HCT116 (cell line): ENCODE data around the gene RILPL1. TPM values are rescaled to one million over a fixed set of nuclear protein-coding genes. Genes with fewer than 3 reads are reported as not detected.

Experiments used
- ATAC-seq: fragments of 200-7000 bp; cut with Tn5 transposase; 2 replicates; pipeline ENCODE4 v1.9.1; 2020; ENCODE audit warnings: mild to moderate bottlenecking, moderate library complexity
- BruUV-seq: library from RNA; stranded (reverse); fragments of 400-500 nt; replicated peaks from 2 replicates; lab custom pipeline; 2021; lab: Mats Ljungman, UMichigan
- CTCF ChIA-PET: fragments of 300-600 bp; sonication (Branson Sonifier 250); formaldehyde crosslinking; loops from one replicate; lab custom pipeline; 2021; ENCODE audit warnings: antibody characterized with exemption; lab: Charles Lee
- POLR2A ChIA-PET: fragments of 300-600, 350-600 bp; sonication (Branson Sonifier 250); formaldehyde crosslinking; loops from one replicate; lab custom pipeline; 2021; ENCODE audit warnings: antibody characterized with exemption; lab: Charles Lee
- RAD21 ChIA-PET, 2 experiments: fragments of 300-600 bp; sonication (Branson Sonifier 250); formaldehyde crosslinking; loops; one replicate each; lab custom pipeline; 2023; ENCODE audit warnings: low total read pairs in 2 of 2; ENCODE audit not compliant: uncharacterized antibody in 2 of 2, unreplicated experiment in 2 of 2, low non-redundant PET in 1 of 2; lab: Charles Lee
- DNase-seq: peaks from one replicate; pipeline ENCODE4 v3.0.0-alpha.2; 2010; ENCODE audit warnings: low read depth, low spot score
- H2AFZ ChIP-seq: fragments of 200-600 bp; shearing (Covaris generic), sonication (generic); 2 replicates; pipeline ENCODE4 v1.6.1; 2017; ENCODE audit warnings: low read depth, mixed run types, mixed read lengths, antibody characterized with exemption, low read length; ENCODE audit not compliant: poor library complexity, severe bottlenecking
- H3K27ac ChIP-seq: 2 replicates; pipeline ENCODE4 v1.5.1; 2012; ENCODE audit warnings: low read depth, low read length
- H3K27me3 ChIP-seq: fragments of 200-600 bp; sonication (generic); 2 replicates; pipeline ENCODE4 v1.6.1; 2016; ENCODE audit warnings: mixed run types, low read length, mixed read lengths; ENCODE audit not compliant: insufficient read depth
- H3K36me3 ChIP-seq, 2 experiments: fragments of 200-500 bp in 1 of 2; fragments of 200-600 bp in 1 of 2; sonication (Bioruptor generic) in 1 of 2; sonication (generic) in 1 of 2; 2 replicates each; pipeline versions ENCODE4 v1.5.1 to v1.6.1; 2014 to 2016; ENCODE audit warnings: low read length in 2 of 2, inconsistent platforms in 1 of 2, mixed read lengths in 1 of 2, mixed run types in 1 of 2; ENCODE audit not compliant: insufficient read depth in 2 of 2, control insufficient read depth in 1 of 2
- H3K4me1 ChIP-seq, 2 experiments: fragments of 200-600 bp in 1 of 2; sonication (generic) in 1 of 2; 2 replicates each; pipeline versions ENCODE4 v1.5.1 to v1.6.1; 2012 to 2017; ENCODE audit warnings: low read length in 2 of 2, inconsistent platforms in 1 of 2, mild to moderate bottlenecking in 1 of 2, mixed read lengths in 1 of 2, mixed run types in 1 of 2, moderate library complexity in 1 of 2; ENCODE audit not compliant: insufficient read depth in 2 of 2, control insufficient read depth in 1 of 2
- H3K4me2 ChIP-seq: fragments of 200-600 bp; sonication (generic); 2 replicates; pipeline ENCODE4 v1.6.1; 2017; ENCODE audit warnings: mixed run types, low read length, mixed read lengths
- H3K4me3 ChIP-seq, 2 experiments: fragments of 200-600 bp in 1 of 2; sonication (generic) in 1 of 2; replicated peaks in 1 of 2; 2 replicates each; pipeline ENCODE4 v1.5.1; 2011 to 2016; ENCODE audit warnings: low read length in 2 of 2, control low read depth in 1 of 2, low read depth in 1 of 2, mild to moderate bottlenecking in 1 of 2, mixed read lengths in 1 of 2, mixed run types in 1 of 2
- H3K79me2 ChIP-seq: fragments of 200-600 bp; sonication (generic); 2 replicates; pipeline ENCODE4 v1.6.1; 2017; ENCODE audit warnings: mild to moderate bottlenecking, mixed run types, low read length, moderate library complexity, mixed read lengths; ENCODE audit not compliant: insufficient read depth
- H3K9ac ChIP-seq: fragments of 200-600 bp; sonication (generic); 2 replicates; pipeline ENCODE4 v1.6.1; 2016; ENCODE audit warnings: low read length, mixed read lengths
- H3K9me2 ChIP-seq: fragments of 200-600 bp; sonication (generic), shearing (Covaris generic); 2 replicates; pipeline ENCODE4 v1.6.1; 2017; ENCODE audit warnings: mixed run types, mild to moderate bottlenecking, moderate library complexity; ENCODE audit not compliant: insufficient read depth
- H3K9me3 ChIP-seq, 2 experiments: fragments of 200-500 bp in 1 of 2; fragments of 200-600 bp in 1 of 2; sonication (Bioruptor generic) in 1 of 2; sonication (generic) in 1 of 2; 2 replicates each; pipeline ENCODE4 v1.6.1; 2014 to 2017; ENCODE audit warnings: low read length in 2 of 2, mixed read lengths in 2 of 2, inconsistent platforms in 1 of 2, low read depth in 1 of 2, mild to moderate bottlenecking in 1 of 2, mixed run types in 1 of 2, moderate library complexity in 1 of 2; ENCODE audit not compliant: control insufficient read depth in 1 of 2, insufficient read depth in 1 of 2
- H4K20me1 ChIP-seq: fragments of 200-600 bp; sonication (generic), shearing (Covaris generic); 2 replicates; pipeline ENCODE4 v1.6.1; 2017; ENCODE audit warnings: mixed run types, mild to moderate bottlenecking, moderate library complexity; ENCODE audit not compliant: insufficient read depth
- ELF1 ChIP-seq: IDR thresholded peaks from 2 replicates; pipeline ENCODE4 v1.6.1; 2012; ENCODE audit warnings: low read depth, borderline replicate concordance
- POLR2A ChIP-seq: IDR thresholded peaks from 2 replicates; pipeline ENCODE4 v1.7.0; 2011; ENCODE audit warnings: borderline replicate concordance; ENCODE audit not compliant: insufficient read depth, insufficient read length; ENCODE audit errors: extremely low read depth
- POLR2AphosphoS5 ChIP-seq: IDR thresholded peaks from 2 replicates; pipeline ENCODE4 v1.6.1; 2011; ENCODE audit warnings: mild to moderate bottlenecking, low read depth, low read length, moderate library complexity
- SIN3A ChIP-seq: IDR thresholded peaks from 2 replicates; pipeline ENCODE4 v1.6.1; 2012; ENCODE audit warnings: low read depth
- ZFX ChIP-seq: fragments of 450-650 bp; IDR thresholded peaks from 2 replicates; pipeline ENCODE4 v1.6.1; 2017
- intact Hi-C: fragments of 100-400 bp; cut with micrococcal nuclease; formaldehyde crosslinking; loops from 2 replicates; pipeline ENCODE4 v1.10.0; 2022
- total RNA-seq: library from RNA; stranded (reverse); gene quantifications from one replicate; pipeline ENCODE4 v1.2.1, GENCODE V29; 2021; ENCODE audit not compliant: unreplicated experiment

RILPL1 gene
- total RNA-seq, 1 experiment from 2014 or later, result 11.8 TPM

DNA sequence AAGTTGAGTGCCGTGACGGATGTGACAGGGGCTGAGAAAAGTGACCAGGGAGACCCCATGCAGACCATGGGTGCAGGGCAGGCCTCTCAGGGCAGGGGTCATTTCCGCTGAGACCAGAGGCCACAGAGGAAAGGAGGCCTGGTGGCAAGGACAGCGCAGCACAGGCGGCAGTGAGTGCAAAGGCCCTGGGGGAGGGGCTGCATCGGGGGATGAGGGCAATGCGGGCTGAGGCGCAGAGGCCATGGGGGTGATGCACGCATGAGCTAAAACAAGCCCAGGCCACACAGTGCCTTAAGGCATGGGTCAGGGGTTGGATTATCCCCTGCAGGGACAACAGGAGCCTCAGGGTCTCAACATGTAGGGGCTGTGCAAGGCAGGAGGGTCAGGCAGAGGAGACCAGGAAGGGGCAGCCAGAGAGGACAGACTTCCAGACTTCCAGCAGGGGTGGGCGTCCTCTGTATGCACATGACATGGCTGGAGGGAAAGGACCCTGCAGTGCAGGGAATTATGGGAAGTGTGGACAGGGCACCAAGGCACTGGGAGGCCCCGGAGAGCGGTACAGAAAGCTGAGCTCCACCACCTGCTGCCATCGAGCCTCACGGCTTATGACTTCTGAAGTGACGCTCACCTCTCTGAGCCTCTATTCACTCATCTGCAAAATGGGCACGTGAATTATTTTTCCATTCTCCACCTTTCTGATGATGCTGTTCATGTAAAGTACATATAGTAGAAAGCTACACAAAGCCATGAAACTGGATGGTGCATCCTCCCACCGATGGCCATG is 27.3 kb downstream of the RILPL1 start:
- Histone ChIP-seq H2AFZ (no peak overlapping the region), H3K4me3 (no peak overlapping the region), H3K27me3 (no peaks in the 10 kb centered on the region), H3K9ac (no peak overlapping the region), H3K4me1 (peaks cover 14 to 16% of the 10 kb centered on the region in 2 experiments), H3K9me3 (no peaks in the 10 kb centered on the region), H3K36me3 (peaks cover 4 to 7% of the 10 kb centered on the region in 2 experiments; a peak in 3 of 4 replicates), H4K20me1 (no peaks in the 10 kb centered on the region), H3K4me2 (no peak overlapping the region), H3K9me2 (no peaks in the 10 kb centered on the region), H3K79me2 (no peaks in the 10 kb centered on the region), H3K27ac (no peak overlapping the region)
- RAD21 ChIA-PET, result no interaction called here
- DNase-seq, result no peak
- TF ChIP-seq SIN3A, result no peak
- intact Hi-C loops, result no loop called here
- POLR2A ChIA-PET, result no interaction called here
- BruUV-seq, result no TSS peak
- CTCF ChIA-PET, result no interaction called here
- no peak for ATAC-seq

DNA sequence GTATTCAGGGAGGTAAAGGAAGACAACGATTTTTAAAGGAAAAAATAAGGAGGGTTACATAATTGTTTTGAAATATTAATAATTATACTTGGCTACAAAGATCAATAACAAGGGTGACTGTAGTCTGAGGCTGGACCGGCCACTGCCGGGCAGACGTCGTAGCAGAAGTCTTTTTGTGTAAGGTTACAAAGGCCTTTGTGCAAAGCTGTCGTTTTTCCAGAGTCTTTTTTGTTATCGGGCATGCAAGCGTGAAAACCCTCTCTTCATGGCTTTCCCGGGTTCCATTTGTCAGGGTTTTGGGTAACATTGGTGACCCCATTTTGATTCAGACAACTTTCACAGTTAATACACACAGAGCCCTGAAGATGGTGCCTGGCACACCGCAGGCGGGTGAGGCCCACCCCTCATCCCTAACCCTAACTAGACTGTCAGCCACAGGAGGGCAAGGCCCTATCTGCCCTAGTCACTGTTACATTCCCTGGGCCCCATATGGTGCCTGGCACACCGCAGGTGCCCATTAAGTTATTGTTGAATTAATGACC is 31.3 kb downstream of the RILPL1 start:
- H3K36me3 ChIP-seq, result no peaks in the 10 kb centered on the region; a peak in 1 of 4 replicates
- no peak overlapping the region for H3K9ac ChIP-seq
- no peak overlapping the region for H3K4me2 ChIP-seq
- H3K27ac ChIP-seq, result no peak overlapping the region
- no peaks in the 10 kb centered on the region for H3K79me2 ChIP-seq
- no peak for DNase-seq
- H3K27me3 ChIP-seq, result no peaks in the 10 kb centered on the region
- intact Hi-C loops, result no loop called here
- H2AFZ ChIP-seq, result no peak overlapping the region
- ChIA-PET RAD21 (no interaction called here), POLR2A (no interaction called here), CTCF (no interaction called here)
- H3K4me3 ChIP-seq, result no peak overlapping the region
- H3K9me2 ChIP-seq, result no peaks in the 10 kb centered on the region
- no peaks in the 10 kb centered on the region for H3K9me3 ChIP-seq
- no peak for ATAC-seq
- no peak for TF ChIP-seq ZFX
- no peak for TF ChIP-seq ELF1
- TF ChIP-seq POLR2A, result no peak
- no peak for TF ChIP-seq POLR2AphosphoS5
- BruUV-seq, result no TSS peak
- H4K20me1 ChIP-seq, result no peaks in the 10 kb centered on the region
- no peaks in the 10 kb centered on the region for H3K4me1 ChIP-seq
